A673 (cell line): ENCODE results near the gene ATCAY. TPM values are rescaled to one million over a fixed set of nuclear protein-coding genes. Genes with fewer than 3 reads are reported as not detected.

Experiments
- BruUV-seq: library from RNA; stranded (reverse); fragments of 400-500 nt; replicated peaks from 2 replicates; lab custom pipeline; 2021; lab: Mats Ljungman, UMichigan
- CTCF ChIA-PET: fragments of 300-600 bp; sonication (Branson Sonifier 250); formaldehyde crosslinking; loops from one replicate; lab custom pipeline; 2022; ENCODE audit warnings: antibody characterized with exemption; lab: Charles Lee
- POLR2A ChIA-PET: fragments of 300-600 bp; sonication (Branson Sonifier 250); formaldehyde crosslinking; loops from one replicate; lab custom pipeline; 2022; ENCODE audit warnings: antibody characterized with exemption; ENCODE audit not compliant: low non-redundant PET; lab: Charles Lee
- DNase-seq: peaks from one replicate; pipeline ENCODE4 v3.0.0-alpha.2; 2015; ENCODE audit warnings: low spot score
- H3K27ac ChIP-seq: fragments of 200-600 bp; sonication (generic); 2 replicates; pipeline ENCODE4 v1.5.1; 2016; ENCODE audit warnings: mixed run types, low read depth, mild to moderate bottlenecking, mixed read lengths, antibody characterized with exemption, low read length; ENCODE audit not compliant: poor library complexity, severe bottlenecking
- H3K27me3 ChIP-seq: fragments of 200-600 bp; sonication (generic); replicated peaks from 2 replicates; pipeline ENCODE4 v1.6.1; 2017; ENCODE audit warnings: mixed run types, low read depth, mild to moderate bottlenecking, mixed read lengths, antibody characterized with exemption, low read length; ENCODE audit not compliant: insufficient read depth, poor library complexity
- H3K36me3 ChIP-seq: fragments of 200-600 bp; sonication (generic); 2 replicates; pipeline ENCODE4 v1.6.1; 2016; ENCODE audit warnings: mixed run types, mild to moderate bottlenecking, mixed read lengths, antibody characterized with exemption, low read length; ENCODE audit not compliant: insufficient read depth, poor library complexity, severe bottlenecking
- H3K4me1 ChIP-seq: fragments of 200-600 bp; sonication (generic); 2 replicates; pipeline ENCODE4 v1.6.1; 2017; ENCODE audit warnings: mixed run types, mild to moderate bottlenecking, mixed read lengths, antibody characterized with exemption, low read length; ENCODE audit not compliant: insufficient read depth, poor library complexity, severe bottlenecking
- H3K4me3 ChIP-seq: fragments of 200-600 bp; sonication (generic); 2 replicates; pipeline ENCODE4 v1.5.1; 2016; ENCODE audit warnings: low read depth, mixed run types, mild to moderate bottlenecking, mixed read lengths, low read length; ENCODE audit not compliant: poor library complexity, severe bottlenecking
- H3K9me3 ChIP-seq: fragments of 200-600 bp; sonication (generic); 2 replicates; pipeline ENCODE4 v1.6.1; 2016; ENCODE audit warnings: mixed run types, low read depth, mild to moderate bottlenecking, mixed read lengths, antibody characterized with exemption, low read length; ENCODE audit not compliant: poor library complexity, severe bottlenecking
- EZH2 ChIP-seq: fragments of 200-600 bp; sonication (generic); IDR thresholded peaks from 2 replicates; pipeline ENCODE4 v1.6.1; 2017; ENCODE audit warnings: borderline replicate concordance, low read depth, mild to moderate bottlenecking, mixed read lengths, antibody characterized with exemption, low read length; ENCODE audit not compliant: poor library complexity, severe bottlenecking
- intact Hi-C: fragments of 100-400 bp; cut with micrococcal nuclease; formaldehyde crosslinking; loops from one replicate; pipeline ENCODE4 v1.10.0; 2022; ENCODE audit not compliant: unreplicated experiment
- total RNA-seq: library from RNA; stranded (reverse); gene quantifications from 2 replicates; pipeline ENCODE4 v1.2.3, GENCODE V29; 2021
- TF ChIP-seq, protein P1 (sequence below): fragments of 300-800, 200-600 bp; sonication (generic); conservative IDR thresholded peaks from 2 replicates; pipeline ENCODE4 v1.5.1; 2017; ENCODE audit warnings: low read depth, mild to moderate bottlenecking, antibody characterized with exemption, low read length, moderate library complexity, mixed read lengths

ATCAY gene
- total RNA-seq, 1 experiment from 2014 or later: 0.95 TPM

DNA sequence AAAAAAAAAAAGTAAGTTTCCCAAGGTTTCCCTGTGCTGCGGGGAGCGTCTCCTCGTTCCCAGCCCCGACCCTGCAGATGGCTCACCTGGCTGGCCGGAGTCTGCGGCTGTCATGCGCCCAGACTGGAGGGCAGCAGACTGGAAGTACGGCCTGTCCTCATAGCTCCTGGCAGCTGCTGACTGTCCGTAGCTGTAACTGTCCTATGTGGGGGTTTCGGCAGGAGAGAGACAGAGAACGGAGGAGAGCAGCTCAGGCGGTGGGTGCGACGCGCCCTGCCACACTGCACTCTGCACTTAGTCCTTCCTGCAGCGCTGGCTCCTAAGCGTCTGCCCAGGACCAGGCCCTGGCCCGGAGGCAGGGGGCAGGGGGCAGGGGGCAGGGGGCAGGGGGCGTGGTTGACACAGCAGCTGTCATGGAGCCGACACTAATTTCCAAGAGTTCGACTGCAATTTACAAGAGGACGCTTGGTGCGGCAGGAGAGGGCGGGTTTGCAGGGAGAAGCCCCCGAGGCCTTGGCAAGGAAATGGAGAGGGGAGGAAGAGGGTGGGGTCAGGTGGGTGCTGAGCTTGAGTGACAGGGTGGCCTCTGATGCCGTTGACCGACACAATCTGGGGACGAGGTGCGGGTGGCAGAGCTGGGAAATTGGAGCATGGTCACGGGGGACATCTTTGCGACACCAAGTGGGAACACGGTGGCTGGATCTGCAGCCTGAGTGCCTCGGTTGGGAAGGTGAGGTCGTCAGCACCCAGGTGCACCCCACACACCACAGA is 46.7 kb upstream of the ATCAY start:
- no TSS peak for BruUV-seq
- intact Hi-C loops: no loop called here
- CTCF ChIA-PET: no interaction called here

DNA sequence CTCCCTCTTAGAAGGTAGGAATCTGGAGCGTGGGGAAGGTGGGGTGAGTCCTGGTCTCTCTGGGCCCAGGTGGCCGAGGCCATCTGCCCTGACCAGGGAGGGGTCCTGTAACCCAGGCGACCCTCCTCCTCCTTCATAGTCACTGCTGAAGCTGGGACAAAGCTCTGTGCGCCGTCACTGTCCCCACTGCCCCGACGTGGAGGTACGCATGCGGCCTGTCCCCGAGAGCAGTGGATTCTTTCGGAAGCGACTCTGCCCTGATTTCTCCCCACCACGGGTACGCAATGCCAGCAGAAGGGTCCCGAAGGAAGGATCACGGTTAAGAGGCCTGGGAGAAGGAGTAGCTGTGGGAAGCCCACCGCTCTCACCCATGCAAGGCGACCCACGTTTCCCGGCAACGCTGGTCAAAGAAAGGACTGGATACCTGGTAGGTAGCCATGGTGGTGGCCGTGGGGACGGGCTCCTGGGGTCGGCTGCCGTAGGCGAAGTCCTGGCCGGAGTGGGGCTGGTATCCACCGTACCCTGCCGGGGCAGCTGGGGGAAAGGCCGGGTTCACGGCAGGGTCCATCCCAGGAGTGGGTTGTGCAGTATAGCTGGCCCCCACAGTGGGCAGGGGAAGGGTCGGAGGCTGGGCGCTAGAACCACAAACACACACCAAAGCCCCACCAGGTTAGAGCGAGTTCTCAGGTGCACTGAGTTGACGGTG is 46.0 kb upstream of the ATCAY start:
- POLR2A ChIA-PET: no interaction called here
- Histone ChIP-seq H3K27ac (no peak overlapping the region), H3K36me3 (no peaks in the 10 kb centered on the region), H3K9me3 (no peaks in the 10 kb centered on the region), H3K4me3 (no peak overlapping the region), H3K4me1 (no peaks in the 10 kb centered on the region), H3K27me3 (no peaks in the 10 kb centered on the region)
- TF ChIP-seq EZH2: no peak
- TF ChIP-seq, protein P1, sequence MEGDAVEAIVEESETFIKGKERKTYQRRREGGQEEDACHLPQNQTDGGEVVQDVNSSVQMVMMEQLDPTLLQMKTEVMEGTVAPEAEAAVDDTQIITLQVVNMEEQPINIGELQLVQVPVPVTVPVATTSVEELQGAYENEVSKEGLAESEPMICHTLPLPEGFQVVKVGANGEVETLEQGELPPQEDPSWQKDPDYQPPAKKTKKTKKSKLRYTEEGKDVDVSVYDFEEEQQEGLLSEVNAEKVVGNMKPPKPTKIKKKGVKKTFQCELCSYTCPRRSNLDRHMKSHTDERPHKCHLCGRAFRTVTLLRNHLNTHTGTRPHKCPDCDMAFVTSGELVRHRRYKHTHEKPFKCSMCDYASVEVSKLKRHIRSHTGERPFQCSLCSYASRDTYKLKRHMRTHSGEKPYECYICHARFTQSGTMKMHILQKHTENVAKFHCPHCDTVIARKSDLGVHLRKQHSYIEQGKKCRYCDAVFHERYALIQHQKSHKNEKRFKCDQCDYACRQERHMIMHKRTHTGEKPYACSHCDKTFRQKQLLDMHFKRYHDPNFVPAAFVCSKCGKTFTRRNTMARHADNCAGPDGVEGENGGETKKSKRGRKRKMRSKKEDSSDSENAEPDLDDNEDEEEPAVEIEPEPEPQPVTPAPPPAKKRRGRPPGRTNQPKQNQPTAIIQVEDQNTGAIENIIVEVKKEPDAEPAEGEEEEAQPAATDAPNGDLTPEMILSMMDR: no peak
- BruUV-seq: no TSS peak
- intact Hi-C loops: no loop called here
- DNase-seq: no peak
- CTCF ChIA-PET: no interaction called here

More for the DNA sequence above, 46.7 kb upstream of the ATCAY start:
- no peaks in the 10 kb centered on the region for H3K9me3 ChIP-seq
- no peaks in the 10 kb centered on the region for H3K4me1 ChIP-seq
- no peaks in the 10 kb centered on the region for H3K36me3 ChIP-seq
- TF ChIP-seq EZH2: no peak
- TF ChIP-seq, protein P1: no peak
- no peak overlapping the region for H3K27ac ChIP-seq
- H3K27me3 ChIP-seq: no peaks in the 10 kb centered on the region
- no peak overlapping the region for H3K4me3 ChIP-seq
- POLR2A ChIA-PET: interaction anchor here (0.6 kb wide), 1 partner anchor 883 kb away, joined by 3 read pairs; no protein-coding TSS in a partner anchor
- no peak for DNase-seq

DNA sequence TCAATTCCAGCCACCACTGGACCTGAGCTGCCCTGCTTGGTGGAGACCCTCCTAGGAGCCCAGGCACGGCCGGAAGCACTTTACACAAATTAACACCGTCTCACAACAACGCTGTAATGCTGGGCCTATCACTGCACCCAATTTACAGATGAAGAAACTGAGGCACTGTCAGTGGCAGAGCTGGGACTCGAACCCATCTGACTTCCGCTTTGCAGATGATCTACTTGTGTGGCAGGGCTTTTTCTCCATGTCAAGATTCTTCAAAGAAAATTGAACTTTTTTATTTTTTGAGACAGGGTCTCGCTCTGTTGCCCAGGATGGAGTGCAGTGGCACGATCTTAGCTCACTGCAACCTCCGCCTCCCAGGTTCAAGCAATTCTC is 45.4 kb upstream of the ATCAY start:
- H3K36me3 ChIP-seq: no peaks in the 10 kb centered on the region
- BruUV-seq: no TSS peak

More for the DNA sequence above, 45.4 kb upstream of the ATCAY start:
- no peak overlapping the region for H3K27ac ChIP-seq
- H3K4me3 ChIP-seq: no peak overlapping the region
- ChIA-PET CTCF (no interaction called here), POLR2A (no interaction called here)
- TF ChIP-seq, protein P1: no peak
- no peak for TF ChIP-seq EZH2
- H3K9me3 ChIP-seq: no peaks in the 10 kb centered on the region
- no peaks in the 10 kb centered on the region for H3K27me3 ChIP-seq
- no peaks in the 10 kb centered on the region for H3K4me1 ChIP-seq
- intact Hi-C loops: no loop called here
- no peak for DNase-seq
